ENCODE measurements around the gene RNLS. TPM values are rescaled to one million over a fixed set of nuclear protein-coding genes. Genes with fewer than 3 reads are reported as not detected.

The RNLS gene
- total RNA-seq, 1 donor from 2014 or later, result 7.1 TPM

DNA sequence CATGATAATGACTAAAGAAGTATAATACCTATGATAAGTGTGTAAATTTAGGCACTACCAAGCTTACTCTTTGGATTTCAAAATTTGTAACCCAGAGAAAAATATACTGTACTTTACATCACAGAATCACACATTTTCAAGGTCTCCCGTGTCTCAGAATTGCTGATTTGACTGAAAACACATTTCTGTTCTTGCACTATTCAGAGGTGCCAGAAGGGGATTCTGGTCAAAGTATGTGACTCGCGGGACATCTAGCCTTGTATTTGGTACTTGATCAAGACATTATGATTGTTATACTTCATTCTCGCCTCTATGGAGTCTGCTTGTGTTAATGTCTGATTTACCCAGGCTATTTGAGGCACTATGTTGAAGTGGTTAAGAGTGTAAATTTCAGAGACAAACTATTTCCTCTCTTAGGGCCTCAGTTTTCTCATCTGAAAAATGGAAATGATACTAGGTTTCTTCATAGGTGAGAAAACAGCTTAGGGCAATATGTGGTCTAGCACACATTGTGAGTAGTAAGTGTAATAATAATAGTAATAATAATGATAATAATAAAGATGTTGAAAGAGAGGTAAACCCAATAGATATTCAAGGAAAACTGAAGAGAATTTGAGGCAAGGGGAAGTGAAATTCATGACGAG is 320.4 kb downstream of the RNLS start:
- TF ChIP-seq, protein P1, sequence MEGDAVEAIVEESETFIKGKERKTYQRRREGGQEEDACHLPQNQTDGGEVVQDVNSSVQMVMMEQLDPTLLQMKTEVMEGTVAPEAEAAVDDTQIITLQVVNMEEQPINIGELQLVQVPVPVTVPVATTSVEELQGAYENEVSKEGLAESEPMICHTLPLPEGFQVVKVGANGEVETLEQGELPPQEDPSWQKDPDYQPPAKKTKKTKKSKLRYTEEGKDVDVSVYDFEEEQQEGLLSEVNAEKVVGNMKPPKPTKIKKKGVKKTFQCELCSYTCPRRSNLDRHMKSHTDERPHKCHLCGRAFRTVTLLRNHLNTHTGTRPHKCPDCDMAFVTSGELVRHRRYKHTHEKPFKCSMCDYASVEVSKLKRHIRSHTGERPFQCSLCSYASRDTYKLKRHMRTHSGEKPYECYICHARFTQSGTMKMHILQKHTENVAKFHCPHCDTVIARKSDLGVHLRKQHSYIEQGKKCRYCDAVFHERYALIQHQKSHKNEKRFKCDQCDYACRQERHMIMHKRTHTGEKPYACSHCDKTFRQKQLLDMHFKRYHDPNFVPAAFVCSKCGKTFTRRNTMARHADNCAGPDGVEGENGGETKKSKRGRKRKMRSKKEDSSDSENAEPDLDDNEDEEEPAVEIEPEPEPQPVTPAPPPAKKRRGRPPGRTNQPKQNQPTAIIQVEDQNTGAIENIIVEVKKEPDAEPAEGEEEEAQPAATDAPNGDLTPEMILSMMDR (conservative IDR thresholded peaks at IDR 0.05; ENCODE audit: low read depth, low read length), result no peak
- DNase-seq (ENCODE audit: low read depth), result no peak
- H3K4me3 ChIP-seq (ENCODE audit: low read depth, low read length), result no peak overlapping the region

DNA sequence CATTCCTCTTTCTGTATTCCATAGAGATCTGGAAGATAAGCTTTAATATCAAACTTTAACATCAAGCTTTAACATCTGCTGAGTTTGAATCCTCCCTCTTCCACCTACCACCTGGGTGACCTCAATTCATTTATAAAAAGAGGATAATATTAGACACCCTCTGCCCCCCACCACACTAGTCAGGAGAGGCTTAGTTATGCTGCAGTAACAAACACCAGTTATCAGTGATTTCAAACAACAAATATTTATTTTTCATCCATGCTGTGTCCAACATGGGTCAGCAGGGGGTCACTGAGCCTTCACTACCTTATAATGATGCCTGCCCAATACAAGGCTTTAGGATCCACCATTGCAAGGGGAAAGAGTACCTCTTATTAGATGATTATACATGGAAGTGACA is 322.0 kb downstream of the RNLS start:
- no peak overlapping the region for H3K4me3 ChIP-seq (ENCODE audit: low read depth, low read length)
- DNase-seq (ENCODE audit: low read depth), result no peak
- TF ChIP-seq, protein P1 (conservative IDR thresholded peaks at IDR 0.05; ENCODE audit: low read depth, low read length), result no peak

DNA sequence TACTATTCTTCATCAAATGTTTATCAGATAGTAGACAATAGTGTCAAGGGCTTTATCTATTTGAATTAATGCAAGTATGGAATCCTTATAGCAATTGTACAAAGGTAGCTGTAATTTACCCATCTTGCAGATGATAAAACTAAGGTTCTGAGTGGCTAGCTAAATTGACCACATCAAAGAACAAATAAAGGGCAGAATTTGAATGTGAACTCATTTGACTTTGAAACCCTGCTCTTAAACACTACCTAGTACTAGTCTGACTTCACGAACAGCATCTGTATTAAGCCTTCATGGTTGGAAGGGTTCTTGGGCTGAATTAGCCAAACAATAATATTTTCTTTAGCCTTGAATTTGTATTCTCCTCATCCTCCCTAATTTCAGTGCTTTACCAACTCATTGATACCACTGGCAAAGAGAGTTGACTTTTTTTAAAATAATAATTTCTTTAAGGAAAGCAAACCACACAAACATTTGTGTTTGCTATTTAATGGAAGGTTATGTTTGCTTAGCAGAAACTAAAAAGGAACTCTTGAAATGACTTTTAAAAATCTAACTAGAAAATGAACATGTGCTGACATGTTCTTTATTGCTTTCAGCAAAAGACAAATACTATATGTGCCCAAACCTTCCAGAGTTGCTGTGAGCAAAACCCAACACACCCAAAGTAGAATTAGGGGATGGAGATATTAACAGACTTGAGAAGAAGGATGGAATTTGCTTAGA is 322.6 kb downstream of the RNLS start:
- TF ChIP-seq, protein P1 (conservative IDR thresholded peaks at IDR 0.05; ENCODE audit: low read depth, low read length), result no peak
- H3K4me3 ChIP-seq (ENCODE audit: low read depth, low read length), result no peak overlapping the region

DNA sequence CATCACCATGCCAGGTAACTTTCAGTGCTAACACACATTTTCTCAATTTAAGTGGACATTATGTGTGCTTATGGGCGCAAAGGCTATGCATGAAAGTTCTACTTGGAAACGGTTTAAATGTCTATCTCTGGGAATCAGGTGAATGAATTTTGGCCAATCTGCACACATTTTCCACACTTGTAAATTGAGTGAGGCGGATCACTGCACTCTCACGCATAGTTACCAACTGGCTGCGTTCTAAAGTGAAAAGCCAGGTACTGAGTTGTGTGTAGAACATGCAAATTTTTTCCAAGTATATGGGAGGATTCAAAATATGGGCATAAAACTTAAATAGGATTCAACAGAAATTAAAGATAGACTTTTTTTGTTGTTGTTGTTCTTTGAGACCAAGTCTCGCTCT is 323.7 kb downstream of the RNLS start:
- no peak overlapping the region for H3K4me3 ChIP-seq (ENCODE audit: low read depth, low read length)
- TF ChIP-seq, protein P1 (conservative IDR thresholded peaks at IDR 0.05; ENCODE audit: low read depth, low read length), result no peak
- DNase-seq (ENCODE audit: low read depth), result no peak

More for the DNA sequence above, 322.6 kb downstream of the RNLS start:
- no peak for DNase-seq (ENCODE audit: low read depth)

DNA sequence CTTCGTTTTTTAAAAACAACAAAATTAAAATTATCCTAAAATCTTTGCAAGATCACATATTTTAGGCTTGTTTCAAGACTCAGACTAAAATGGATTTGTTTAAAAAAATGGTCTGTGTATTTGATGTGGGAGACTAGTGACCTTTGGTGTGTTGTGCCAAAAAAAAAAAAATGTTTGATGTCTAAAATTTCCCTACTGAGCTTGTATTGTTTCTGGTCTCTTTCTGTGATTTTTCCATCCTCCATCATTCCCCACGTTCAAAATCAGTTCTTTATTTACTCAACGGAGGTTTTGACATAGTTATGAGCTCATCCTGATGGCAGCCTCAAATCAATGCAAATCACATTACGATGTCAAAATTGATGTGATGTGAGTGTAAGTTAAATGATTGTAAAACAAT is 326.2 kb downstream of the RNLS start:
- H3K4me3 ChIP-seq (ENCODE audit: low read depth, low read length), result no peak overlapping the region
- TF ChIP-seq, protein P1 (conservative IDR thresholded peaks at IDR 0.05; ENCODE audit: low read depth, low read length), result no peak
- DNase-seq (ENCODE audit: low read depth), result no peak

DNA sequence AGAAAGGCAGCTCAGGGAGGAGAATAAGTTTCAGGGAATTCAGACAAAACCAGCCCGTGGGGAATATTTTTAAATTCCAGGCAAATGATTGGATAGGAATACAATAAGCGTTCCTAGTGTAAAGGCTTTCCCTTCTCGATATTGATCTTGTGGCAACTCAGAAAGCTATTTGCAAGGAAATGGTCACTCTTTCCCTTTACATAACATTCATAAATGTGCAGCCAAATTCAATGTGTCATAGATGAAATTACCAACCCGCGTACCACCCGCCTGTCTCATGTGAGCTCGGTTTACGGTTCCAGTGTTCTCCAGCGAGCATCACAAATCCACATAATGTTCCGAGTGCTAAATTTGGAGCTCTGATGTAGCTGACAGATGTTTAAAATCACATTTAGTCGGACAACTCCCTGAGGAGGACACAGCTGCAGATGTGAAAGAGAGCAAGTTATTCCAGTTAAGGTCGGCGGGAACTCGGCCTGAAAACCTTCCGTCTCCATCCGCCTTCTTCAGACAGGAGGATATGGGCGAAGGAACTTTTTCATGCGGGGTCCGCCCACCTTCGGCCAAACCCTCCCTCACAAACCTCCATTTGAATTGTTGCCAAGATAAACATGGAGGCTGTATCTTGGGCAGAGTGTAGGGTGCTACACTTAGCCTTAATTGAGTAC is 327.0 kb downstream of the RNLS start:
- TF ChIP-seq, protein P1 (conservative IDR thresholded peaks at IDR 0.05; ENCODE audit: low read depth, low read length), result no peak
- no peak for DNase-seq (ENCODE audit: low read depth)
- H3K4me3 ChIP-seq (ENCODE audit: low read depth, low read length), result no peak overlapping the region

All from epithelial cell of proximal tubule (primary cell).